Upper lobe of right lung (tissue), 1 donor: ENCODE results near the gene ACAA2. TPM values are rescaled to one million over a fixed set of nuclear protein-coding genes. Genes with fewer than 3 reads are reported as not detected.
"Not testable (repeated sequence)": the region's sequence is repeated elsewhere in the genome, so short reads cannot be mapped to it uniquely, and the experiment has no call there.

ENCODE experiments used
- ATAC-seq: fragments of 200-7000 bp; cut with Tn5 transposase; one replicate; pipeline ENCODE4 v1.9.1; 2020; ENCODE audit warnings: mild to moderate bottlenecking, moderate library complexity
- DNase-seq: peaks from one replicate; pipeline ENCODE4 v3.0.0-alpha.2; 2020
- H3K27ac ChIP-seq: fragments of 200-600 bp; one replicate; pipeline ENCODE4 v1.8.0; 2022
- H3K27me3 ChIP-seq: fragments of 200-600 bp; one replicate; pipeline ENCODE4 v1.8.0; 2022; ENCODE audit warnings: mild to moderate bottlenecking
- H3K36me3 ChIP-seq: fragments of 200-600 bp; one replicate; pipeline ENCODE4 v1.8.0; 2022
- H3K4me1 ChIP-seq: fragments of 200-600 bp; one replicate; pipeline ENCODE4 v1.8.0; 2022
- H3K4me3 ChIP-seq: fragments of 200-600 bp; one replicate; pipeline ENCODE4 v1.8.0; 2022; ENCODE audit warnings: mild to moderate bottlenecking
- H3K9me3 ChIP-seq: fragments of 200-600 bp; one replicate; pipeline ENCODE4 v1.8.0; 2022
- intact Hi-C: fragments of 100-400 bp; cut with DNase I; formaldehyde crosslinking; loops from one replicate; pipeline ENCODE4 v1.11.0; 2022
- total RNA-seq: library from RNA; stranded (reverse); fragmentation: NEBNext Ultra II Directional; extraction: Animal tissue kit (Norgen Biotek cat#: 25700); gene quantifications from one replicate; pipeline ENCODE4 v1.2.1, GENCODE V29; 2021
- TF ChIP-seq, protein P1 (sequence below): fragments of 200-600 bp; IDR thresholded peaks from one replicate; pipeline ENCODE4 v1.8.0; 2022; ENCODE audit warnings: antibody characterized with exemption
- donor health status: DM: no; HTN: yes; CAD: no; lungs with severe emphysema.

Gene ACAA2
- total RNA-seq, 1 donor from 2014 or later, result 68.9 TPM

DNA sequence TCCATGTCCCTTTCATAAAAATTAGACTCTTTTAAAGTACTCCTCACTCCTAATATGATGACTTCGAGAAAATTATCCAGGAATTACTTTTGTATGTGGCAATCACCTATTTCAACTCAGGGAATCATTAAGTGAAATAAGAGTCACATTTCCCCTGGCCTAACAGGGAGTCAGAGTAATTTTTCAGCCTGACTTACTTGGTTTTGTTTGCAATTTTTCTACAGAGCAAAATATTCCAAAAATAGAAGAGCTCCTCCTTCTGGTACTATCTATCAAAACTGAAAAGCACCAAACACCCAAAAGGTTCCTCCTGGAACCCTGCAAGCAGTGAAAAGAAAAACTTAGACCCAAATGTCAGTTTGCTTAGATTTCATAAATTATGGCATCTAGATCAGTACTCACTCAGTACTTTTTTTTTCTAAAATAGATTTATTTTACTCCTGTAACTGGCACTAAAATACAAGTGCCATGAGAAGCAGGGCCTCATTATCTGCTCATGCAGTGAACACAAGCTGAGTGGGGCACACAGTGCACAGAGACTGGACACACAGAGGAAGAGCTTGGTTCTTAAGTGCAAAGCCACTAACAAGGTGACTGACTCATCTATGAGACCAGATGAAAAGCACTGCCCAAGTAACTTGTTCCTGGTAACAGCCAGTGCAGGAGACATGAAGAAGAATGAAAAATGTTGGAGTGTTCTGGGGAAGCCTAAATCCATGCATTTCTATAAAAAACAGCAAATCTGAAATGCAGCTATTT lies 28.7 kb downstream of the ACAA2 start:
- intact Hi-C loops, result no loop called here
- Histone ChIP-seq H3K9me3 (no peaks in the 10 kb centered on the region), H3K27ac (no peak overlapping the region), H3K4me1 (no peaks in the 10 kb centered on the region), H3K4me3 (no peak overlapping the region), H3K36me3 (peaks cover 72% of the 10 kb centered on the region), H3K27me3 (no peaks in the 10 kb centered on the region)
- DNase-seq, result no peak
- ATAC-seq, result no peak
- TF ChIP-seq, protein P1, sequence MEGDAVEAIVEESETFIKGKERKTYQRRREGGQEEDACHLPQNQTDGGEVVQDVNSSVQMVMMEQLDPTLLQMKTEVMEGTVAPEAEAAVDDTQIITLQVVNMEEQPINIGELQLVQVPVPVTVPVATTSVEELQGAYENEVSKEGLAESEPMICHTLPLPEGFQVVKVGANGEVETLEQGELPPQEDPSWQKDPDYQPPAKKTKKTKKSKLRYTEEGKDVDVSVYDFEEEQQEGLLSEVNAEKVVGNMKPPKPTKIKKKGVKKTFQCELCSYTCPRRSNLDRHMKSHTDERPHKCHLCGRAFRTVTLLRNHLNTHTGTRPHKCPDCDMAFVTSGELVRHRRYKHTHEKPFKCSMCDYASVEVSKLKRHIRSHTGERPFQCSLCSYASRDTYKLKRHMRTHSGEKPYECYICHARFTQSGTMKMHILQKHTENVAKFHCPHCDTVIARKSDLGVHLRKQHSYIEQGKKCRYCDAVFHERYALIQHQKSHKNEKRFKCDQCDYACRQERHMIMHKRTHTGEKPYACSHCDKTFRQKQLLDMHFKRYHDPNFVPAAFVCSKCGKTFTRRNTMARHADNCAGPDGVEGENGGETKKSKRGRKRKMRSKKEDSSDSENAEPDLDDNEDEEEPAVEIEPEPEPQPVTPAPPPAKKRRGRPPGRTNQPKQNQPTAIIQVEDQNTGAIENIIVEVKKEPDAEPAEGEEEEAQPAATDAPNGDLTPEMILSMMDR, result peak; percentile 23

DNA sequence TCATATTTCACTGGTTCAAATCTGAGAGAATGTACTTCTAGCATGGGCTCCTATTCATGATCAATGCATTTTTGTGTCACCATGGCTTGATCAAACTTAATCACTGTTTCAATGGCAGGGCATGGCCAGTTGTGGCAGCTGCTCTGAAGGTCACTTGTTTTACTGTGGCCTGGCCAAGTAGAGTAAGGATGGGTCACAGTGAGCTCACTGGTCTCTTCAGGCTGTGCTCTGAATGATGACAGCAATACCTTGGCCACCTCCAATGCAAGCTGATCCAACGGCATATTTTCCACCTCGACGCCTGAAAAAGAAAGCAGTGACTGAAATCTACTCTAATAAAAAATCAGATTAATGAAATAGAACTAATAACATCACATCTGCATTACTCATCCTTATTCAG lies 29.7 kb downstream of the ACAA2 start:
- intact Hi-C loops, DNase-seq, ATAC-seq, H3K27ac ChIP-seq, H3K27me3 ChIP-seq, H3K9me3 ChIP-seq, H3K4me3 ChIP-seq, H3K4me1 ChIP-seq: not testable (repeated sequence)
- peaks cover 68% of the 10 kb centered on the region for H3K36me3 ChIP-seq

DNA sequence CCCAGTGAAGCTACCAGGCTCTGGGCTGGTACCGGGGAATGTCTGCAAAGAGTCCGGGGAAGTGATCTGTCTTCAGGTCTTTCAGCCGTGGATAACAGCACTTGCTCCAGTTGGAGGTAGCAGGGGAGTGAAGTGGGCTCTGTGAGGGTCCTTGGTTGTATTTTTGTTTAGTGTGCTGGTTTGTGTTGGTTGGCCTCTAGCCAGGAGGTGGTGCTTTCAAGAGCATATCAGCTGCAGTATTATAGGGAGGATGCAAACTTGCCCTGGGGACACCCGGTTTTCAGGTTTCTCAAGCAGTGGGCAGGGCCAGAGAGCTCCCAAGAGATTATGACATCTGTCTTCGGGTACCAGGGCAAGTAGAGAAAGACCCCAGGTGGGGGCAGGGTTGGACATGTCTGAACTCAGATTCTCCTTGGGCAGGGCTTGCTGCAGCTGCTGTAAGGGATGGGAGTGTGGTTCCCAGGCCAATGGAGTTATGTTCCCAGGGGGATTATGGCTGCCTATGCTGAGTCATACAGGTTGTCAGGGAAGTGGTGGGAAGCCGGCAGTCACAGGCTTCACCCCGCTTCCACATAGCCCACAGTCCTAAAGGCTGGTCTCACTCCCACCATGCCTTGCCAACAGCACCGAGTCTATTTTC lies 34.4 kb downstream of the ACAA2 start:
- H3K27me3 ChIP-seq, result no peaks in the 10 kb centered on the region
- ATAC-seq (no peak), DNase-seq (no peak)
- H3K36me3 ChIP-seq, result peaks cover 32% of the 10 kb centered on the region
- no peak overlapping the region for H3K27ac ChIP-seq
- no peak overlapping the region for H3K4me3 ChIP-seq
- TF ChIP-seq, protein P1, result no peak
- H3K4me1 ChIP-seq, result no peaks in the 10 kb centered on the region
- intact Hi-C loops, result no loop called here
- H3K9me3 ChIP-seq, result no peaks in the 10 kb centered on the region

DNA sequence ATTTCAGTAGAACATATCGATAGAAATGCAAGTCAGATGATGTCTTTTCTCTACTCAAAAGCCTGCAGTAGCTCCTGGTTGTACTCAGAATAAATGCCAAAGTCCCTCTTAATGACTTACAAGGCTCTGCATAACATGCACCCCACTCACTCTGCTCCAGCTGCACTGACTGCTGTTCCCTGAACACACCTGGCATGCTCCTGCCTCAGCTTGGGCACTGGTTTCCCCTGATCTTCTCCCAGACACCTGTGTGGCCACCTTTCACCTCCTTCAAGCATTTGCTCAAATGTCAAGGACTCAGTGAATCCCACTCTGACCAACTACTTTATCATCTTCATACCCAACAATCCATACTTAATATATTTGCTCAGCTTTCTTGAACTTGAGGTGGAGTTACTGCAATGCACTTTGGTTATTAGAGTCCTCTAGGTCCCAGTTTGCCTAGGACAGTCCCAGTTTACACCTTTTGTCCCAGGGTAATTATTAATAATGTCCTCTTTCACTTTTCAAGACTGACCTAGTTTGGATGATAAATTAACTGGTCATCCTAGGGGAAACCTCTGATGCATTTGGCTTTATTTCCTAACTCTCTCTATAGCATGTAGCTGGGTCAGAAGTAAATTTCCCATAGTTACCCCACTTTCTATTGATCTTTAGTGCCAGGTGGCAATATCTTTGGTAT lies 44.1 kb downstream of the ACAA2 start:
- intact Hi-C loops, result loop anchor here (10.0 kb wide), 1 partner anchor 204 kb away; the partner anchor contains the start of gene LIPG

DNA sequence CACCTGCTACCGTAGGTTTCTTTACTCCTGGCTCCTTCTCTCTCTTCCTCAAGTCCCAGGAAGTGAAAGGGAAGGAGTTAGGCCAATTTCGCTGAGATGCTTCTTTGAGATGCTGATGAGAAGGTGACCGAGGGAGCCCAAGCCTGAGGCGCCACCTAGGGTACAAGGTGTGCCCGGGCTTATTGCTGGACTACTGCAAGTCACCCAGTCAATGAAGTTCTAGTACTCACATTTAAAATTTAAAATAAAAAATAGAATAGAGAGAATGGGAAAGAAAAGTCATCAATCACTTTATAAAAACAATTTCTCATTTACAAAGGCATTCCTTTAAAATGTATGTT lies 45.3 kb downstream of the ACAA2 start:
- H3K27me3 ChIP-seq, result no peaks in the 10 kb centered on the region
- H3K4me1 ChIP-seq, result no peaks in the 10 kb centered on the region
- TF ChIP-seq, protein P1, result peak; percentile 58
- no peak overlapping the region for H3K4me3 ChIP-seq
- H3K36me3 ChIP-seq, result no peaks in the 10 kb centered on the region
- intact Hi-C loops, result loop anchor here (10.0 kb wide), 1 partner anchor 203 kb away; the partner anchor contains the start of gene LIPG
- ATAC-seq (peak; percentile 83), DNase-seq (peak; percentile 75)
- no peaks in the 10 kb centered on the region for H3K9me3 ChIP-seq
- H3K27ac ChIP-seq, result no peak overlapping the region

More for the DNA sequence above, 44.1 kb downstream of the ACAA2 start:
- Histone ChIP-seq H3K36me3 (no peaks in the 10 kb centered on the region), H3K27ac (no peak overlapping the region), H3K4me1 (no peaks in the 10 kb centered on the region), H3K9me3 (no peaks in the 10 kb centered on the region), H3K27me3 (no peaks in the 10 kb centered on the region), H3K4me3 (no peak overlapping the region)
- TF ChIP-seq, protein P1, result no peak
- ATAC-seq (no peak), DNase-seq (no peak)
